Right lobe of liver (tissue), 4 donors: ENCODE measurements around the gene TBCD.

Experiments used
- CTCF ChIP-seq, 4 donors: fragments of 200-600 bp in 3 of 4; fragments of 450-650 bp in 1 of 4; IDR thresholded peaks; one replicate each; pipeline versions ENCODE4 v1.5.1 to v1.8.0; 2016 to 2022; ENCODE audit warnings: antibody characterized with exemption in 4 of 4, mild to moderate bottlenecking in 2 of 4
- POLR2A ChIP-seq: fragments of 450-650 bp; IDR thresholded peaks from one replicate; pipeline ENCODE4 v1.6.1; 2017; ENCODE audit warnings: antibody characterized with exemption, mild to moderate bottlenecking
- donor health status: DM: no; HTN: no; CAD: no.
- donor health status: DM: no; HTN: no; CAD: no.
- donor health status: DM: no; HTN: yes; CAD: no.

- TF ChIP-seq POLR2A: no peak
- no peak for TF ChIP-seq CTCF (IDR thresholded peaks at IDR 0.05)
These were observed 143.2 kb downstream of the TBCD start for GRCh38 chr17:82895087-82895486.
